GM12878 (cell line): ENCODE measurements around the gene CTIF. TPM values are rescaled to one million over a fixed set of nuclear protein-coding genes. Genes with fewer than 3 reads are reported as not detected.

Source experiments
- ATAC-seq: fragments of 200-7000 bp; cut with Tn5 transposase; 3 replicates; pipeline ENCODE4 v1.9.1; 2020; ENCODE audit warnings: mild to moderate bottlenecking, moderate library complexity
- BruUV-seq: library from RNA; stranded (reverse); fragments of 400-500 nt; replicated peaks from 2 replicates; lab custom pipeline; 2021; lab: Mats Ljungman, UMichigan
- CTCF ChIA-PET: fragments of 300-600 bp; sonication (Branson Sonifier 250); formaldehyde crosslinking; extraction: SDS; loops from one replicate; lab custom pipeline; 2021; ENCODE audit warnings: inconsistent platforms; lab: Yijun Ruan, JAX
- POLR2A ChIA-PET: fragments of 350-600 bp; formaldehyde crosslinking; extraction: SDS; loops from one replicate; lab custom pipeline; 2021; ENCODE audit warnings: inconsistent platforms; lab: Charles Lee
- RAD21 ChIA-PET: fragments of 300-600 bp; sonication (Branson Sonifier 250); formaldehyde crosslinking; loops from one replicate; lab custom pipeline; 2023; ENCODE audit warnings: antibody characterized with exemption; ENCODE audit not compliant: unreplicated experiment; lab: Charles Lee
- SMC1A ChIA-PET: fragments of 300-600 bp; sonication (Branson Sonifier 250); formaldehyde crosslinking; loops from one replicate; lab custom pipeline; 2023; ENCODE audit not compliant: unreplicated experiment, uncharacterized antibody; lab: Charles Lee
- DNase-seq: peaks from one replicate; pipeline ENCODE4 v3.0.0-alpha.2; 2011; ENCODE audit warnings: low read depth, low spot score
- FAIRE-seq: peaks from 3 replicates; lab custom pipeline; 2011; peaks lifted over from hg19 to GRCh38; lab: Jason Lieb, UNC
- H2AFZ ChIP-seq: 2 replicates; pipeline ENCODE4 v1.6.0; 2011; ENCODE audit warnings: low read depth, low read length, control low read depth; ENCODE audit not compliant: control insufficient read depth
- H3K27ac ChIP-seq: 2 replicates; pipeline ENCODE4 v1.5.1; 2011; ENCODE audit warnings: control low read depth; ENCODE audit not compliant: control insufficient read depth, insufficient read depth
- H3K27me3 ChIP-seq, 2 experiments: replicated peaks in 1 of 2; 2 replicates each; pipeline versions ENCODE4 v1.6.0 to v1.6.1; 2011; ENCODE audit warnings: low read length in 1 of 2; ENCODE audit not compliant: control insufficient read depth in 2 of 2, insufficient read depth in 2 of 2
- H3K36me3 ChIP-seq, 2 experiments: 2 replicates each; pipeline ENCODE4 v1.5.1; 2011; ENCODE audit warnings: low read length in 1 of 2; ENCODE audit not compliant: control insufficient read depth in 2 of 2, insufficient read depth in 2 of 2
- H3K4me1 ChIP-seq: 2 replicates; pipeline ENCODE4 v1.6.1; 2011; ENCODE audit warnings: mild to moderate bottlenecking, low read length, moderate library complexity, mixed read lengths; ENCODE audit not compliant: control insufficient read depth, insufficient read depth
- H3K4me2 ChIP-seq: 2 replicates; pipeline ENCODE4 v1.6.0; 2011; ENCODE audit warnings: control low read depth; ENCODE audit not compliant: control insufficient read depth, insufficient read depth
- H3K4me3 ChIP-seq: fragments of 200-600 bp; sonication (generic); 2 replicates; pipeline ENCODE4 v1.5.1; 2016
- H3K79me2 ChIP-seq: 2 replicates; pipeline ENCODE4 v1.6.0; 2011; ENCODE audit warnings: low read length; ENCODE audit not compliant: control insufficient read depth, insufficient read depth
- H3K9ac ChIP-seq: 2 replicates; pipeline ENCODE4 v1.8.0; 2011; ENCODE audit warnings: low read length, control low read depth, mixed read lengths; ENCODE audit not compliant: control insufficient read depth, insufficient read depth
- H3K9me3 ChIP-seq: replicated peaks from 3 replicates; pipeline ENCODE4 v1.5.1; 2011; ENCODE audit warnings: mild to moderate bottlenecking, low read length; ENCODE audit not compliant: control insufficient read depth, insufficient read depth
- H4K20me1 ChIP-seq: 2 replicates; pipeline ENCODE4 v1.6.0; 2011; ENCODE audit not compliant: control insufficient read depth, insufficient read depth
- EP300 ChIP-seq, 2 experiments: fragments of 150-350 bp in 1 of 2; IDR thresholded peaks; 2 replicates each; pipeline ENCODE4 v1.6.1; 2011 to 2012; ENCODE audit warnings: low read depth in 2 of 2, low read length in 2 of 2, borderline replicate concordance in 1 of 2, improper control_type of control experiment in 1 of 2, inconsistent platforms in 1 of 2; ENCODE audit not compliant: control insufficient read depth in 1 of 2
- ETV6 ChIP-seq, 2 experiments: fragments of 450-650 bp in 1 of 2; IDR thresholded peaks in 1 of 2; conservative IDR thresholded peaks in 1 of 2; 2 replicates each; pipeline ENCODE4 v1.6.1; 2014; ENCODE audit warnings: antibody characterized with exemption in 1 of 2, borderline replicate concordance in 1 of 2, low read depth in 1 of 2, mild to moderate bottlenecking in 1 of 2, moderate library complexity in 1 of 2
- EZH2 ChIP-seq: IDR thresholded peaks from 2 replicates; pipeline ENCODE4 v1.6.1; 2012; ENCODE audit warnings: low read depth, mild to moderate bottlenecking, control low read depth, inconsistent platforms, low read length, borderline replicate concordance; ENCODE audit not compliant: control insufficient read depth
- FOXK2 ChIP-seq: fragments of 450-650 bp; IDR thresholded peaks from 2 replicates; pipeline ENCODE4 v1.6.1; 2017; ENCODE audit warnings: mild to moderate bottlenecking, moderate library complexity
- HDAC2 ChIP-seq: fragments of 200-600 bp; sonication (generic); IDR thresholded peaks from 2 replicates; pipeline ENCODE4 v1.6.1; 2017
- NFIC ChIP-seq: IDR thresholded peaks from 2 replicates; pipeline ENCODE4 v1.6.1; 2012; ENCODE audit warnings: low read depth, mild to moderate bottlenecking, inconsistent platforms, low read length, moderate library complexity
- SMC3 ChIP-seq: IDR thresholded peaks from 2 replicates; pipeline ENCODE4 v1.6.1; 2011; ENCODE audit warnings: low read length, improper control_type of control experiment, borderline replicate concordance
- TCF3 ChIP-seq: IDR thresholded peaks from 2 replicates; pipeline ENCODE4 v1.6.1; 2012; ENCODE audit warnings: low read depth, mild to moderate bottlenecking, low read length, borderline replicate concordance; ENCODE audit not compliant: insufficient read depth
- ZNF384 ChIP-seq: IDR thresholded peaks from 2 replicates; pipeline ENCODE4 v1.6.1; 2012; ENCODE audit warnings: low read depth, mild to moderate bottlenecking, low read length, improper control_type of control experiment, borderline replicate concordance
- WGBS: methylation state at CpG from one replicate; pipeline ENCODE4 v1.1.6; 2016; ENCODE audit warnings: low lambda C conversion rate; ENCODE audit not compliant: insufficient replicate concordance, insufficient coverage; ENCODE audit errors: missing lambda C conversion rate; 5-methylcytosine and 5-hydroxymethylcytosine counted together
- in situ Hi-C: fragments of 300-500 bp; cut with MboI; formaldehyde crosslinking; loops from 9 replicates; pipeline ENCODE4 v1.14.3; 2018; ENCODE audit warnings: mixed read lengths
- intact Hi-C: fragments of 100-400 bp; cut with micrococcal nuclease; formaldehyde crosslinking; loops from one replicate; pipeline ENCODE4 v1.14.2; 2022; ENCODE audit not compliant: unreplicated experiment
- polyA plus RNA-seq, 11 experiments: library from polyadenylated mRNA; depleted of rRNA in 4 of 11; unstranded in 6 of 11; stranded (reverse) in 5 of 11; fragments of >200 nt; fragmentation: Nextera tagmentation in 4 of 11; fragmentation: Illumina TruSeq in 1 of 11; extraction: Ambion mirVana in 4 of 11; extraction: Trizol in 1 of 11; gene quantifications; 1 replicate in 1 of 11; 2 replicates in 10 of 11; pipeline versions ENCODE4 v1.2.1 to v1.2.3, GENCODE V29; 2011 to 2016; ENCODE audit warnings: inconsistent platforms in 2 of 11, missing spikeins in 2 of 11, low read depth in 1 of 11
- total RNA-seq, 4 experiments: library from RNA; depleted of rRNA in 3 of 4; stranded (reverse); fragments of >200 nt in 3 of 4; fragmentation: Illumina TruSeq in 1 of 4; extraction: Trizol in 1 of 4; gene quantifications; 2 replicates each; pipeline versions ENCODE4 v1.2.1 to v1.2.3, GENCODE V29; 2013 to 2021
- TF ChIP-seq, protein P1 (sequence below): IDR thresholded peaks from 2 replicates; pipeline ENCODE4 v1.6.1; 2012; ENCODE audit warnings: low read depth, low read length, improper control_type of control experiment
- TF ChIP-seq, protein P2 (sequence below): IDR thresholded peaks from 2 replicates; pipeline ENCODE4 v1.6.1; 2012; ENCODE audit warnings: mild to moderate bottlenecking, low read depth, low read length
- TF ChIP-seq, protein P3 (sequence below): IDR thresholded peaks from 2 replicates; pipeline ENCODE4 v1.6.1; 2011; ENCODE audit warnings: low read depth, low read length, improper control_type of control experiment, borderline replicate concordance
- TF ChIP-seq, protein P4 (sequence below): fragments of 150-350 bp; IDR thresholded peaks from 2 replicates; pipeline ENCODE4 v1.6.1; 2014; ENCODE audit warnings: mild to moderate bottlenecking, low read depth, low read length

Gene CTIF
- total and polyA plus RNA-seq, 10 of the 15 experiments (the other 5 are each of a cell fraction or from before 2014, with no cell fraction given), result 0.06 to 11.6 (median 2.5) TPM

DNA sequence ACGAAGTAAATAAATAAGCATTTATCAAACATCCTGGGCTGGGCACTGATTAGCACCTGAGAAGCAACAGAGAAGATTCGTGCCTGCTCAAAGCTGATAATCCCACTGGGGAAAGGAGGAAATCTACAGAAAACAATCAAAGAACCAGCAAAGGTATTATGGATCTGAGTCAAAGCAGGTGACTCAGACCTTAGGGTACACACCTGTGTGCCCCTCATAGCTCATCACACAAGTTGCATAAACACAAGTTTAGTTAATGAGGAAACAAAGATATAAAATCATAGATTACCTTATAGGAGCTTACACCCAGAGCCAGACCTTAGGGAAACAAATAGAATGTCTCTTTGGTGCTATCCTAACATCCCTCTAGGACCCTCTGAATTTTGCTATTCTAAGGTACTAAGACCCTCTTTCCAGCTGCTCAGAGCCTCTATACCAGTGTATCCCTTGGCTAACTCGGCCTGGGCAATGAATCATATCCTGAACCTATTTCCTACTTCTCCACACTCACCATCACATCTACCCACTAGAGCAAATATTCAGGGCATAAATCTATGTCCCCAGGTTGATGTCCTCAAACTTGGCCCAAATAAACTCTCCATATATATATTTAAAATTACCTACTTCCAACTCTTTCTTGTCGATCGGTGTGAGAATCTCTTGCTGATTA, 19.3 kb upstream of the CTIF start:
- no peak overlapping the region for H3K4me3 ChIP-seq
- H3K4me1 ChIP-seq, result no peaks in the 10 kb centered on the region
- no peaks in the 10 kb centered on the region for H4K20me1 ChIP-seq
- DNase-seq, result no peak
- no peaks in the 10 kb centered on the region for H3K36me3 ChIP-seq
- whole genome bisulfite sequencing, result 43% methylated on average over 5 of the region's 5 CpGs
- H2AFZ ChIP-seq, result no peak overlapping the region
- H3K9ac ChIP-seq, result no peak overlapping the region
- no peak overlapping the region for H3K4me2 ChIP-seq
- ChIA-PET POLR2A (no interaction called here), SMC1A (no interaction called here), RAD21 (no interaction called here), CTCF (interaction anchor here (1.1 kb wide), 1 partner anchor 44 kb away, joined by 3 read pairs; no protein-coding TSS in a partner anchor)
- no peaks in the 10 kb centered on the region for H3K79me2 ChIP-seq
- no peak for ATAC-seq
- no peaks in the 10 kb centered on the region; the same call in 2 of the 3 replicates for H3K9me3 ChIP-seq
- no TSS peak for BruUV-seq
- H3K27ac ChIP-seq, result no peak overlapping the region
- intact Hi-C loops (no loop called here), in situ Hi-C loops (no loop called here)
- H3K27me3 ChIP-seq, result peaks cover 0 to 2% of the 10 kb centered on the region in 2 experiments
- no peak for FAIRE-seq
- TF ChIP-seq, protein P1, sequence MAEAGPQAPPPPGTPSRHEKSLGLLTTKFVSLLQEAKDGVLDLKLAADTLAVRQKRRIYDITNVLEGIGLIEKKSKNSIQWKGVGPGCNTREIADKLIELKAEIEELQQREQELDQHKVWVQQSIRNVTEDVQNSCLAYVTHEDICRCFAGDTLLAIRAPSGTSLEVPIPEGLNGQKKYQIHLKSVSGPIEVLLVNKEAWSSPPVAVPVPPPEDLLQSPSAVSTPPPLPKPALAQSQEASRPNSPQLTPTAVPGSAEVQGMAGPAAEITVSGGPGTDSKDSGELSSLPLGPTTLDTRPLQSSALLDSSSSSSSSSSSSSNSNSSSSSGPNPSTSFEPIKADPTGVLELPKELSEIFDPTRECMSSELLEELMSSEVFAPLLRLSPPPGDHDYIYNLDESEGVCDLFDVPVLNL, result no peak
- TF ChIP-seq, protein P2, sequence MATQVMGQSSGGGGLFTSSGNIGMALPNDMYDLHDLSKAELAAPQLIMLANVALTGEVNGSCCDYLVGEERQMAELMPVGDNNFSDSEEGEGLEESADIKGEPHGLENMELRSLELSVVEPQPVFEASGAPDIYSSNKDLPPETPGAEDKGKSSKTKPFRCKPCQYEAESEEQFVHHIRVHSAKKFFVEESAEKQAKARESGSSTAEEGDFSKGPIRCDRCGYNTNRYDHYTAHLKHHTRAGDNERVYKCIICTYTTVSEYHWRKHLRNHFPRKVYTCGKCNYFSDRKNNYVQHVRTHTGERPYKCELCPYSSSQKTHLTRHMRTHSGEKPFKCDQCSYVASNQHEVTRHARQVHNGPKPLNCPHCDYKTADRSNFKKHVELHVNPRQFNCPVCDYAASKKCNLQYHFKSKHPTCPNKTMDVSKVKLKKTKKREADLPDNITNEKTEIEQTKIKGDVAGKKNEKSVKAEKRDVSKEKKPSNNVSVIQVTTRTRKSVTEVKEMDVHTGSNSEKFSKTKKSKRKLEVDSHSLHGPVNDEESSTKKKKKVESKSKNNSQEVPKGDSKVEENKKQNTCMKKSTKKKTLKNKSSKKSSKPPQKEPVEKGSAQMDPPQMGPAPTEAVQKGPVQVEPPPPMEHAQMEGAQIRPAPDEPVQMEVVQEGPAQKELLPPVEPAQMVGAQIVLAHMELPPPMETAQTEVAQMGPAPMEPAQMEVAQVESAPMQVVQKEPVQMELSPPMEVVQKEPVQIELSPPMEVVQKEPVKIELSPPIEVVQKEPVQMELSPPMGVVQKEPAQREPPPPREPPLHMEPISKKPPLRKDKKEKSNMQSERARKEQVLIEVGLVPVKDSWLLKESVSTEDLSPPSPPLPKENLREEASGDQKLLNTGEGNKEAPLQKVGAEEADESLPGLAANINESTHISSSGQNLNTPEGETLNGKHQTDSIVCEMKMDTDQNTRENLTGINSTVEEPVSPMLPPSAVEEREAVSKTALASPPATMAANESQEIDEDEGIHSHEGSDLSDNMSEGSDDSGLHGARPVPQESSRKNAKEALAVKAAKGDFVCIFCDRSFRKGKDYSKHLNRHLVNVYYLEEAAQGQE, result no peak
- TF ChIP-seq, protein P3, sequence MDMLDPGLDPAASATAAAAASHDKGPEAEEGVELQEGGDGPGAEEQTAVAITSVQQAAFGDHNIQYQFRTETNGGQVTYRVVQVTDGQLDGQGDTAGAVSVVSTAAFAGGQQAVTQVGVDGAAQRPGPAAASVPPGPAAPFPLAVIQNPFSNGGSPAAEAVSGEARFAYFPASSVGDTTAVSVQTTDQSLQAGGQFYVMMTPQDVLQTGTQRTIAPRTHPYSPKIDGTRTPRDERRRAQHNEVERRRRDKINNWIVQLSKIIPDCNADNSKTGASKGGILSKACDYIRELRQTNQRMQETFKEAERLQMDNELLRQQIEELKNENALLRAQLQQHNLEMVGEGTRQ, result no peak
- no peak for TF ChIP-seq NFIC
- no peak for TF ChIP-seq ZNF384
- no peak for TF ChIP-seq ETV6 (conservative IDR thresholded peaks at IDR 0.05 in 1 of 2, IDR thresholded peaks at IDR 0.05 in 1 of 2; ENCODE audit: borderline replicate concordance in 1 of 2, low read depth in 1 of 2)
- TF ChIP-seq TCF3, result no peak
- TF ChIP-seq HDAC2, result no peak
- no peak for TF ChIP-seq EP300 (IDR thresholded peaks at IDR 0.05; ENCODE audit: borderline replicate concordance in 1 of 2, control insufficient read depth in 1 of 2, low read depth in 2 of 2, low read length in 2 of 2)
- no peak for TF ChIP-seq SMC3
- TF ChIP-seq, protein P4, sequence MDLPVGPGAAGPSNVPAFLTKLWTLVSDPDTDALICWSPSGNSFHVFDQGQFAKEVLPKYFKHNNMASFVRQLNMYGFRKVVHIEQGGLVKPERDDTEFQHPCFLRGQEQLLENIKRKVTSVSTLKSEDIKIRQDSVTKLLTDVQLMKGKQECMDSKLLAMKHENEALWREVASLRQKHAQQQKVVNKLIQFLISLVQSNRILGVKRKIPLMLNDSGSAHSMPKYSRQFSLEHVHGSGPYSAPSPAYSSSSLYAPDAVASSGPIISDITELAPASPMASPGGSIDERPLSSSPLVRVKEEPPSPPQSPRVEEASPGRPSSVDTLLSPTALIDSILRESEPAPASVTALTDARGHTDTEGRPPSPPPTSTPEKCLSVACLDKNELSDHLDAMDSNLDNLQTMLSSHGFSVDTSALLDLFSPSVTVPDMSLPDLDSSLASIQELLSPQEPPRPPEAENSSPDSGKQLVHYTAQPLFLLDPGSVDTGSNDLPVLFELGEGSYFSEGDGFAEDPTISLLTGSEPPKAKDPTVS, result no peak
- no peak for TF ChIP-seq FOXK2
- TF ChIP-seq EZH2, result no peak
